Measurements from ENCODE around the gene BLMH. TPM values are rescaled to one million over a fixed set of nuclear protein-coding genes. Genes with fewer than 3 reads are reported as not detected.

The BLMH gene
- total and polyA plus RNA-seq, 9 donors: 12.9 to 32.0 (median 23.1) TPM

DNA sequence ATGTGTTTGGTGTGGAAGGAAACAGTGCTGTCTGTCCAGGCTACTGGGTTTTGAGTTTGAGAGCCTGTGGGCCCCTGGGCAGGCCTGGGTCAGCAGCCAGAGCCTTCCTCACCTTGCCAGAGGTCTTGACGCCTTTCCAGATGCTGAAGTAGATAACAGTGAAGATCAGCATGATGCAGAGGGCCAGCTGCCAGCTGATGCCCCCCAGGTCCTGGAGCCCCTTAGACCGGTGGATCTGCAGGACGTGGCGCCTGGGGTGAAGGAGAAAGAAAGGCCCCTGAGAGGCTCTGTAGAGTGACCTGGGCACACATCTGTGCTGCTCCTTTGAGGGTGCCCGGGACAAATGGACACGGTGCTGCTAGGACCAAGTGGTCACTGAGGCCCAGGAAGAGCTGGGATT is 74.7 kb downstream of the BLMH start:
- no peak for DNase-seq
- intact Hi-C loops (cut with DNase I): no loop called here
- H3K9me3 ChIP-seq: no peaks in the 10 kb centered on the region
- H3K27ac ChIP-seq: no peak overlapping the region
- no peak overlapping the region for H3K4me3 ChIP-seq
- no peaks in the 10 kb centered on the region for H3K36me3 ChIP-seq
- H3K4me1 ChIP-seq (ENCODE audit: insufficient read depth): no peaks in the 10 kb centered on the region
- 93 to 94% (median 93%) methylated on average over 6 of the region's 6 CpGs for WGBS, 3 donors
- TF ChIP-seq EP300 (IDR thresholded peaks at IDR 0.05): no peak
- TF ChIP-seq, protein P1, sequence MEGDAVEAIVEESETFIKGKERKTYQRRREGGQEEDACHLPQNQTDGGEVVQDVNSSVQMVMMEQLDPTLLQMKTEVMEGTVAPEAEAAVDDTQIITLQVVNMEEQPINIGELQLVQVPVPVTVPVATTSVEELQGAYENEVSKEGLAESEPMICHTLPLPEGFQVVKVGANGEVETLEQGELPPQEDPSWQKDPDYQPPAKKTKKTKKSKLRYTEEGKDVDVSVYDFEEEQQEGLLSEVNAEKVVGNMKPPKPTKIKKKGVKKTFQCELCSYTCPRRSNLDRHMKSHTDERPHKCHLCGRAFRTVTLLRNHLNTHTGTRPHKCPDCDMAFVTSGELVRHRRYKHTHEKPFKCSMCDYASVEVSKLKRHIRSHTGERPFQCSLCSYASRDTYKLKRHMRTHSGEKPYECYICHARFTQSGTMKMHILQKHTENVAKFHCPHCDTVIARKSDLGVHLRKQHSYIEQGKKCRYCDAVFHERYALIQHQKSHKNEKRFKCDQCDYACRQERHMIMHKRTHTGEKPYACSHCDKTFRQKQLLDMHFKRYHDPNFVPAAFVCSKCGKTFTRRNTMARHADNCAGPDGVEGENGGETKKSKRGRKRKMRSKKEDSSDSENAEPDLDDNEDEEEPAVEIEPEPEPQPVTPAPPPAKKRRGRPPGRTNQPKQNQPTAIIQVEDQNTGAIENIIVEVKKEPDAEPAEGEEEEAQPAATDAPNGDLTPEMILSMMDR (IDR thresholded peaks at IDR 0.05): no peak
- TF ChIP-seq POLR2A (IDR thresholded peaks at IDR 0.05): no peak
- H3K27me3 ChIP-seq: no peaks in the 10 kb centered on the region

DNA sequence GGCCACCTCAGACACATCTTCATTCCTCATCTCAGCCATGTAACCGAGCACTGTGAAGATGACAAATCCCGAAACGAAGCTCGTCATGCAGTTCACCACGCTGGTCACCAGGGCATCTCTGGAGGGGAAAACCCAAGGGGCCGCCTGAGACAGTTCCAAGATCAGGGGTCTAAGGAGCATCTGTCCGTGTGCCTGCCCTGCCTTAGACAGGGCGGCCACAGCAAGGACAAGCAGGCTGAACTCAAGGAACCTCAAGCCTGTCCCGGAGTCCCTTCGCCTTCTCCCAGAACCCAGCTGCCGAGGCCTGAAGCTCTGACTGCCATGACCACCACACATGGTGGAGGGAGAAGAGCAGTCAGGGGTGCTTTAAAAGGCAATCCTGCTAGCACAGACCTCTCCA is 79.0 kb downstream of the BLMH start:
- TF ChIP-seq POLR2A (IDR thresholded peaks at IDR 0.05) (no peak), EP300 (IDR thresholded peaks at IDR 0.05) (no peak)
- TF ChIP-seq, protein P1 (IDR thresholded peaks at IDR 0.05): no peak
- H3K36me3 ChIP-seq: no peaks in the 10 kb centered on the region
- H3K4me3 ChIP-seq: no peak overlapping the region
- WGBS, 3 donors: 85 to 92% (median 89%) methylated on average over 11 of the region's 11 CpGs
- H3K27me3 ChIP-seq: no peaks in the 10 kb centered on the region
- no peaks in the 10 kb centered on the region for H3K4me1 ChIP-seq (ENCODE audit: insufficient read depth)
- DNase-seq: no peak
- no peak overlapping the region for H3K27ac ChIP-seq
- intact Hi-C loops (cut with DNase I): no loop called here
- no peaks in the 10 kb centered on the region for H3K9me3 ChIP-seq

DNA sequence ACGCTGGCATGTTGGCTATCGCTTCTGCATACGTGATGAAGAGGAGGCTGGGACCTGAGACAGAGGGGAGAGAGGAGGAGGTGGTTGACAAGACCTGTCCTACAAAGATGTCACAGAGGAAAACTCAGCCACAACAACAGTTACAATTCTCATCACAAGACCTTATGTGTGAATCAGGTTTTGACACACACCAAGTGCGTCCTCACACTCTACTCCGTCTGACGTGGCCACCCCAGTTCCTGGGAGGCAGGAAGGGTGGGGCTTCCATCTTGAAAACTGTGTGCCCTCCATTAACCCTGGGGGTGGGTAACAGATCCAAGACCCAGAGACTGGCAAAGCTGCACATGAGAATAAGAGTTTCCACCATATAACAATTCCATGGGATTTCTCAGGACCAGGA is 80.4 kb downstream of the BLMH start:
- WGBS, 3 donors: 82 to 92% (median 89%) methylated on average over 6 of the region's 6 CpGs
- H3K4me1 ChIP-seq (ENCODE audit: insufficient read depth): no peaks in the 10 kb centered on the region

DNA sequence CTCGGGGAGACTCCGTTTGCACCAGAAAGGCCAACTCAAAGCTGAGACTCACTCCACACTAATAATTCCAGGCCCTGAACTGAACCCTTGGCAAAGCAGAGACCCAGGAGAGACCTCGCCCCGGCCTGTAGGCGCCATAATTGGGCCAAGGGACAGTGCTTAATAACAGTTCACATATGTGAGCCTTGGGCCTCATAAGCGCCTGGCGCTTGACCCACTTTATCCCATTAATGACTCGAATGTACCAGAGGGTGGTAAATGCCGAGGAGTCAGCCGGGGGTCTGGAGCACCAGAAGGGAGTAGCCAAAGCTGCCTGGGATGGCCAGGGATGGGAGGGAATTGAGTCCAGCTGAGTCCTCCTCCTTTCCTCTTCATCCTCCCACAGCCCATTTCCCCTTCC is 80.8 kb downstream of the BLMH start:
- no peak overlapping the region for H3K27ac ChIP-seq
- no peaks in the 10 kb centered on the region for H3K36me3 ChIP-seq
- no peak for TF ChIP-seq EP300 (IDR thresholded peaks at IDR 0.05)
- TF ChIP-seq, protein P1 (IDR thresholded peaks at IDR 0.05): no peak
- TF ChIP-seq POLR2A (IDR thresholded peaks at IDR 0.05): no peak
- no peak for DNase-seq
- intact Hi-C loops (cut with DNase I): no loop called here
- H3K4me3 ChIP-seq: no peak overlapping the region
- 89 to 96% (median 91%) methylated on average over 10 of the region's 10 CpGs for WGBS, 3 donors
- H3K27me3 ChIP-seq: no peaks in the 10 kb centered on the region
- no peaks in the 10 kb centered on the region for H3K4me1 ChIP-seq (ENCODE audit: insufficient read depth)
- H3K9me3 ChIP-seq: no peaks in the 10 kb centered on the region

More for the DNA sequence above, 80.4 kb downstream of the BLMH start:
- DNase-seq: no peak
- no peak overlapping the region for H3K4me3 ChIP-seq
- TF ChIP-seq, protein P1 (IDR thresholded peaks at IDR 0.05): no peak
- TF ChIP-seq POLR2A (IDR thresholded peaks at IDR 0.05): no peak
- TF ChIP-seq EP300 (IDR thresholded peaks at IDR 0.05): no peak
- H3K9me3 ChIP-seq: no peaks in the 10 kb centered on the region
- intact Hi-C loops (cut with DNase I): no loop called here
- no peaks in the 10 kb centered on the region for H3K36me3 ChIP-seq
- H3K27ac ChIP-seq: no peak overlapping the region
- no peaks in the 10 kb centered on the region for H3K27me3 ChIP-seq

All from ovary (tissue), 9 donors.